ENCODE data around the gene SRXN1. TPM values are rescaled to one million over a fixed set of nuclear protein-coding genes. Genes with fewer than 3 reads are reported as not detected.
A peak's percentile ranks its signal among the peaks of the same experiment; 100 is the strongest.

The SRXN1 gene
- total RNA-seq, 4 donors from 2014 or later: 54.3 to 212 (median 135) TPM

DNA sequence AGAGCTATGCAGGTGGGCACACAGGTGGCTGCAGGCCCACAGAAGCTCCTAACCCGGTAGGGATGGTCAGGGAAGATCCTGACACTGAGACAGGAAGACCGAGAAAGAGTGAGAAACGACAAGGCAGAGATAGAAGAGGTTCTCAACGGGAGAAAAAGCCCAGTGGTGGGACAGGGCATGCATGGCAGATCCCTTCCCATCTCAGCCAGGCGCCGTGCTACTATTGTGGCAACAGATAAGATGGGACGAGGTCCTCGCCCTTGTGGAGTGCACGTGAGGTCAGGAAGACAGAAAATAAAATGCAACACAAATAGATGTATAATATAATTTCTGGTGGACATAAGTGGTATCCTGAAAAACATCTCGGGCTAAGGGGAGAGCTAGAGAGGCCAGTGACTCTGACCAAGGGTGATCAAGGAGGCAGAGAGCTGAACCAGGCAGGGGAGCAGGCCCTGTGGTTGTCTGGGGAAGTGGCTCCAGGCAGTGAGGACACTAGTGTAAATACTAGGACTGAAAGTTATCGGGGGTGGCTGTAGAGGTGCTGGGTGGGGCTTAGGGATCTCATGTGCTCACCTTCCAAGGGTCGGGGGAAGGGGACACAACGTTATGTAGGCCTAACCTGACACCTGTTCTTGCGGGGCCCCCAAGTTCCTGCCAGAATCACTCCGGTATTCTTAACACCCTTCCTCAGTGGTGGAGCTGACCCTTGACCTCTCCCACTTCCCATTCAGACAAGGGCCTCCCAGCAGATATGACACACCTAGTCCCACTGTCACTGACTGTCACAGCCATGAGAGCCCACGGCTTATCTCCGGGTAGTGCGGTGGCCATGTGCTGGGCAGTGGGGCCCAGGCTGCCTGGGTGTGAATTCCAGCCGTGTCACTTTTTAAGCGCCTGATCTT, 1.0 kb downstream of the SRXN1 start:
- no peaks in the 10 kb centered on the region for H3K9me3 ChIP-seq
- DNase-seq: peak; percentile 41 to 46
- no peaks in the 10 kb centered on the region for H3K27me3 ChIP-seq
- peak overlapping the region; percentile 18 to 77 (median 55) for H3K4me3 ChIP-seq (replicated peaks in 1 of 3)
- peaks cover 22 to 32% of the 10 kb centered on the region in 2 donors for H3K36me3 ChIP-seq
- H3K4me1 ChIP-seq: peaks cover 12 to 19% of the 10 kb centered on the region in 2 donors
- TF ChIP-seq POLR2A (IDR thresholded peaks at IDR 0.05): no peak
- TF ChIP-seq, protein P1, sequence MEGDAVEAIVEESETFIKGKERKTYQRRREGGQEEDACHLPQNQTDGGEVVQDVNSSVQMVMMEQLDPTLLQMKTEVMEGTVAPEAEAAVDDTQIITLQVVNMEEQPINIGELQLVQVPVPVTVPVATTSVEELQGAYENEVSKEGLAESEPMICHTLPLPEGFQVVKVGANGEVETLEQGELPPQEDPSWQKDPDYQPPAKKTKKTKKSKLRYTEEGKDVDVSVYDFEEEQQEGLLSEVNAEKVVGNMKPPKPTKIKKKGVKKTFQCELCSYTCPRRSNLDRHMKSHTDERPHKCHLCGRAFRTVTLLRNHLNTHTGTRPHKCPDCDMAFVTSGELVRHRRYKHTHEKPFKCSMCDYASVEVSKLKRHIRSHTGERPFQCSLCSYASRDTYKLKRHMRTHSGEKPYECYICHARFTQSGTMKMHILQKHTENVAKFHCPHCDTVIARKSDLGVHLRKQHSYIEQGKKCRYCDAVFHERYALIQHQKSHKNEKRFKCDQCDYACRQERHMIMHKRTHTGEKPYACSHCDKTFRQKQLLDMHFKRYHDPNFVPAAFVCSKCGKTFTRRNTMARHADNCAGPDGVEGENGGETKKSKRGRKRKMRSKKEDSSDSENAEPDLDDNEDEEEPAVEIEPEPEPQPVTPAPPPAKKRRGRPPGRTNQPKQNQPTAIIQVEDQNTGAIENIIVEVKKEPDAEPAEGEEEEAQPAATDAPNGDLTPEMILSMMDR (IDR thresholded peaks at IDR 0.05): no peak
- 62 to 64% methylated on average over 18 to 20 of the region's 20 CpGs for WGBS, 2 donors
- intact Hi-C loops (cut with DNase I): no loop called here
- H3K27ac ChIP-seq: peak overlapping the region; percentile 23 to 88 (median 81)

GRCh38 chr20:650954-651353, 2.0 kb downstream of the SRXN1 start:
- Histone ChIP-seq H3K27me3 (no peaks in the 10 kb centered on the region), H3K4me3 (replicated peaks in 1 of 3) (no peak overlapping the region), H3K4me1 (peaks cover 15 to 19% of the 10 kb centered on the region in 2 donors), H3K27ac (no peak overlapping the region), H3K36me3 (peaks cover 22 to 32% of the 10 kb centered on the region in 2 donors), H3K9me3 (no peaks in the 10 kb centered on the region)
- no peak for DNase-seq
- TF ChIP-seq, protein P1 (IDR thresholded peaks at IDR 0.05): peak in 1 of 6 experiments; percentile 25
- TF ChIP-seq POLR2A (IDR thresholded peaks at IDR 0.05): no peak
- 83 to 90% methylated on average over 5 of the region's 5 CpGs for WGBS, 2 donors
- intact Hi-C loops (cut with DNase I): no loop called here

- no peak for DNase-seq
- Histone ChIP-seq H3K4me1 (peaks cover 18 to 25% of the 10 kb centered on the region in 2 donors), H3K27ac (no peak overlapping the region), H3K4me3 (replicated peaks in 1 of 3) (no peak overlapping the region), H3K9me3 (no peaks in the 10 kb centered on the region), H3K27me3 (no peaks in the 10 kb centered on the region), H3K36me3 (peaks cover 22 to 32% of the 10 kb centered on the region in 2 donors)
- 93 to 96% methylated on average over 5 of the region's 5 CpGs for WGBS, 2 donors
- intact Hi-C loops (cut with DNase I): no loop called here
- TF ChIP-seq, protein P1 (IDR thresholded peaks at IDR 0.05): no peak
- no peak for TF ChIP-seq POLR2A (IDR thresholded peaks at IDR 0.05)
Measured at GRCh38 chr20:650281-650680, 2.7 kb downstream of the SRXN1 start.

DNA sequence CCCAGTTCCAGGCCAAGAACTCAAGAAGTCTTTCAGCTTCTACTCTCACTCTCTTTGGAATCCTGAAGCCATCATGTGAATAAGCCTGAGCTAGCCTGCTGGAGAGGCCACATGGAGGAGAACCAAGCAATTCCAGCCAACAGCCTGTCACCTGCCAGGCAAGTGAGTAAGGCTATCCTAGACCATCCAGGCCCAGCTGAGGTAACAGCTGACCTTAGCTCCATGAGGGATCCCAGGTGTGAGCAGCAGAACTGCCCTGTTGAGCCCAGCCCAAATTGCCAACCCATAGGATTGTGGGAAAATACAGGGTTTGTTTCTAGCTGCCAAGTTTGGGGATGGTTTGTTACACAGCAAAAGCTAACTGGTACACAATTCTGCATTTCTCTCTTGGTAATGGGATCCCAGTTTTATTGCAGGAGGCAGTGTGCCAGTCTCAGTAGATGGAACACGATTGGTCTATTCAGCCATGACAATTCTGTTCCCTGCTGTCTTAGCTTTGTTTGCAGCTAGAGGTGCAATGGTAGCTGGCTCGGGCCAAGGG, 5.5 kb downstream of the SRXN1 start:
- Histone ChIP-seq H3K4me1 (peaks cover 13 to 21% of the 10 kb centered on the region in 2 donors), H3K4me3 (replicated peaks in 1 of 3) (no peak overlapping the region), H3K36me3 (peaks cover 22 to 32% of the 10 kb centered on the region in 2 donors), H3K27ac (no peak overlapping the region), H3K27me3 (no peaks in the 10 kb centered on the region), H3K9me3 (no peaks in the 10 kb centered on the region)
- intact Hi-C loops (cut with DNase I): loop anchor here (5.0 to 10.0 kb wide), 3 partner anchors 85 to 293 kb away; partner anchors contain the start of gene TBC1D20
- DNase-seq: no peak
- 91 to 96% methylated on average over 2 of the region's 2 CpGs for WGBS, 2 donors
- TF ChIP-seq POLR2A (IDR thresholded peaks at IDR 0.05): no peak
- TF ChIP-seq, protein P1 (IDR thresholded peaks at IDR 0.05): no peak

DNA sequence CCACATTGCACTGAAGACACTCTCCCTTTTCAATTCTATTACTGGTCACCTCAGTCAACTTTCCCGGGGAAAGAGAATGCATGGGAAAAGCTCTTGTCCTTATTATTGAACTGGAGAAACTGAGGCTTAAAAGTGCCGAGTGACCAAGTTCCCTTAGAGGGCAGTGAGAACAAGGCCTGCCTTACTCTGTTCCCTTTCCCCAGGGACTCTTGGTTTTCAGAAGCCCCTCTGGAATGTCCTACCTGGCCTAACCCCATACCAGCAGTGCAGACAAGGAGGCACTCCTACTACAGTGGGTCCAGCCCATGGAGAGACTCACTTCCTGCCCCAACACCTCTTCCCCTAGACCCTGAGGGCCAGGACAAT, 6.1 kb downstream of the SRXN1 start:
- no peak for DNase-seq
- H3K27ac ChIP-seq: no peak overlapping the region
- peaks cover 14 to 16% of the 10 kb centered on the region in 2 donors for H3K4me1 ChIP-seq
- H3K4me3 ChIP-seq (replicated peaks in 1 of 3): no peak overlapping the region
- no peaks in the 10 kb centered on the region for H3K27me3 ChIP-seq
- WGBS, 2 donors: 94 to 97% methylated on average over 2 of the region's 2 CpGs
- TF ChIP-seq, protein P1 (IDR thresholded peaks at IDR 0.05): no peak
- no peak for TF ChIP-seq POLR2A (IDR thresholded peaks at IDR 0.05)
- H3K36me3 ChIP-seq: peaks cover 22 to 32% of the 10 kb centered on the region in 2 donors
- H3K9me3 ChIP-seq: no peaks in the 10 kb centered on the region
- intact Hi-C loops (cut with DNase I): loop anchor here (5.0 to 10.0 kb wide), 3 partner anchors 85 to 292 kb away; partner anchors contain the start of gene TBC1D20

Data from thyroid gland (tissue), 4 donors.